DND-41 (cell line): ENCODE measurements around the gene CRYBG1.

Source experiments
- ATAC-seq: fragments of 200-7000 bp; cut with Tn5 transposase; 3 replicates; pipeline ENCODE4 v1.9.1; 2021; ENCODE audit warnings: low read depth; ENCODE audit not compliant: insufficient read depth
- DNase-seq: peaks from one replicate; pipeline ENCODE4 v3.0.0-alpha.2; 2020
- H2AFZ ChIP-seq: 2 replicates; pipeline ENCODE4 v1.6.0; 2012; ENCODE audit warnings: low read depth, low read length
- H3K27ac ChIP-seq: 2 replicates; pipeline ENCODE4 v1.5.1; 2012; ENCODE audit warnings: low read length, inconsistent platforms
- H3K27me3 ChIP-seq: fragments of 200-600 bp; sonication (generic); 2 replicates; pipeline ENCODE4 v1.6.0; 2012; ENCODE audit warnings: low read length, mild to moderate bottlenecking, inconsistent platforms; ENCODE audit not compliant: insufficient read depth, poor library complexity
- H3K36me3 ChIP-seq: 2 replicates; pipeline ENCODE4 v1.5.1; 2012; ENCODE audit warnings: low read length, inconsistent platforms; ENCODE audit not compliant: insufficient read depth
- H3K4me1 ChIP-seq: 2 replicates; pipeline ENCODE4 v1.5.1; 2012; ENCODE audit warnings: mild to moderate bottlenecking, low read length; ENCODE audit not compliant: insufficient read depth
- H3K4me2 ChIP-seq: 2 replicates; pipeline ENCODE4 v1.6.0; 2012; ENCODE audit warnings: mild to moderate bottlenecking, moderate library complexity, low read length, inconsistent platforms; ENCODE audit not compliant: insufficient read depth
- H3K4me3 ChIP-seq, 2 experiments: fragments of 200-600 bp in 1 of 2; shearing (Covaris generic) in 1 of 2; 2 replicates each; pipeline ENCODE4 v1.5.1; 2012 to 2016; ENCODE audit warnings: inconsistent platforms in 2 of 2, low read length in 2 of 2, mild to moderate bottlenecking in 2 of 2, low read depth in 1 of 2, moderate library complexity in 1 of 2
- H3K79me2 ChIP-seq: 2 replicates; pipeline ENCODE4 v1.6.0; 2012; ENCODE audit warnings: low read length, inconsistent platforms; ENCODE audit not compliant: insufficient read depth
- H3K9ac ChIP-seq: 2 replicates; pipeline ENCODE4 v1.6.0; 2012; ENCODE audit warnings: low read depth, mild to moderate bottlenecking, inconsistent platforms, low read length, moderate library complexity
- H3K9me3 ChIP-seq: 2 replicates; pipeline ENCODE4 v1.5.1; 2012; ENCODE audit warnings: low read length, moderate library complexity, mild to moderate bottlenecking, inconsistent platforms; ENCODE audit not compliant: insufficient read depth, severe bottlenecking
- H4K20me1 ChIP-seq: 2 replicates; pipeline ENCODE4 v1.6.0; 2012; ENCODE audit warnings: low read length; ENCODE audit not compliant: insufficient read depth
- EZH2 ChIP-seq: IDR thresholded peaks from 3 replicates; pipeline ENCODE4 v1.6.1; 2012; ENCODE audit warnings: borderline replicate concordance, low read depth, mild to moderate bottlenecking, moderate library complexity, low read length, inconsistent platforms; ENCODE audit not compliant: severe bottlenecking
- TF ChIP-seq, protein P1 (sequence below): IDR thresholded peaks from 2 replicates; pipeline ENCODE4 v1.5.1; 2012; ENCODE audit warnings: borderline replicate concordance, low read length, moderate library complexity, mild to moderate bottlenecking; ENCODE audit not compliant: poor library complexity, severe bottlenecking; ENCODE audit errors: extremely low read depth

Gene CRYBG1

DNA sequence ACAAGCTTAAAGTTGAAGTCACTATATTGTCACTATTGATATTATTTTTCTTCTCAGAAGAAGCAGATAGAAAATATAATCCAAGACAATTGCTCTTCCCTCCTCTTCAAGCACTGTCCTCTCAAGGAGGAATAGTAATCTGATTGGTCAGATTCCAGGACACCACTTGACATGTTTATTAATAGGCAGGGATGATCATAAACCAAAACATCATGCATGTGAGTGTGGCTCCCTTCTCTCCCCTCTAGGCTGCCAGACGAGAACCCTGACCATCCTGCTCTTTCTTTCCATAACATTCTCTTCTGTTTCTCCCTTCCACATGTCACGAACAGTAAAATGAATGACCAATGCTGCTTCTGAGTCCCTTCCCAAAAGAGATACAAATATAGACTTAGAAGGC is 42.5 kb upstream of the CRYBG1 start:
- no peak for ATAC-seq
- Histone ChIP-seq H3K9me3 (no peaks in the 10 kb centered on the region), H2AFZ (no peak overlapping the region), H3K4me1 (peaks cover 36% of the 10 kb centered on the region), H3K4me3 (no peak overlapping the region), H3K4me2 (0 out of 2 replicates have a peak overlapping the region, but pooled peaks have one; percentile 1), H3K9ac (no peak overlapping the region), H3K27ac (no peak overlapping the region), H3K27me3 (no peaks in the 10 kb centered on the region), H3K79me2 (peaks cover 91% of the 10 kb centered on the region), H3K36me3 (peaks cover 29% of the 10 kb centered on the region), H4K20me1 (peaks cover 14% of the 10 kb centered on the region; the same call in 1 of the 2 replicates)
- no peak for DNase-seq
- TF ChIP-seq, protein P1, sequence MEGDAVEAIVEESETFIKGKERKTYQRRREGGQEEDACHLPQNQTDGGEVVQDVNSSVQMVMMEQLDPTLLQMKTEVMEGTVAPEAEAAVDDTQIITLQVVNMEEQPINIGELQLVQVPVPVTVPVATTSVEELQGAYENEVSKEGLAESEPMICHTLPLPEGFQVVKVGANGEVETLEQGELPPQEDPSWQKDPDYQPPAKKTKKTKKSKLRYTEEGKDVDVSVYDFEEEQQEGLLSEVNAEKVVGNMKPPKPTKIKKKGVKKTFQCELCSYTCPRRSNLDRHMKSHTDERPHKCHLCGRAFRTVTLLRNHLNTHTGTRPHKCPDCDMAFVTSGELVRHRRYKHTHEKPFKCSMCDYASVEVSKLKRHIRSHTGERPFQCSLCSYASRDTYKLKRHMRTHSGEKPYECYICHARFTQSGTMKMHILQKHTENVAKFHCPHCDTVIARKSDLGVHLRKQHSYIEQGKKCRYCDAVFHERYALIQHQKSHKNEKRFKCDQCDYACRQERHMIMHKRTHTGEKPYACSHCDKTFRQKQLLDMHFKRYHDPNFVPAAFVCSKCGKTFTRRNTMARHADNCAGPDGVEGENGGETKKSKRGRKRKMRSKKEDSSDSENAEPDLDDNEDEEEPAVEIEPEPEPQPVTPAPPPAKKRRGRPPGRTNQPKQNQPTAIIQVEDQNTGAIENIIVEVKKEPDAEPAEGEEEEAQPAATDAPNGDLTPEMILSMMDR: no peak
- no peak for TF ChIP-seq EZH2

DNA sequence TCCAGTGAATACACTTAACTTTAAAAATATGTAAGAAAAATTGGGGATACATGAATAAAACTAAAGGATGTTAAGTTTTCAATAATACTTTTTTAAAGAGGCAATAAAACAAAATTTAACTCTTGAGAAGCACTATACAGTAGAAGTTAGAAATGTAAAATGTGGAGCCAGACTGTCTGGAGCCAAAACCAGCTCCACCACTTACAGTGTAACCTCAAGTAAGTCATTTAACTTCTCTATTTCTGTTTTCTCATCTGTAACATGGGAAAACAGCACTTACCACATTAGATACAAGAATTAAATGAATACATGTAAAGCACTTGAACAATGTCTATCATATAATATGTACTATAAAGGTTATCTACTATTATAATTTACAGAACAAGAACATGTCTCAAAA is 41.7 kb upstream of the CRYBG1 start:
- DNase-seq (no peak), ATAC-seq (no peak)
- Histone ChIP-seq H3K4me3 (no peak overlapping the region), H3K36me3 (peaks cover 21% of the 10 kb centered on the region), H2AFZ (no peak overlapping the region), H3K27me3 (no peaks in the 10 kb centered on the region), H3K27ac (no peak overlapping the region), H3K9me3 (no peaks in the 10 kb centered on the region), H3K9ac (no peak overlapping the region), H4K20me1 (peaks cover 20% of the 10 kb centered on the region; the same call in 1 of the 2 replicates), H3K4me2 (no peak overlapping the region), H3K79me2 (peaks cover 92% of the 10 kb centered on the region), H3K4me1 (peaks cover 43% of the 10 kb centered on the region)
- no peak for TF ChIP-seq EZH2
- TF ChIP-seq, protein P1: no peak

DNA sequence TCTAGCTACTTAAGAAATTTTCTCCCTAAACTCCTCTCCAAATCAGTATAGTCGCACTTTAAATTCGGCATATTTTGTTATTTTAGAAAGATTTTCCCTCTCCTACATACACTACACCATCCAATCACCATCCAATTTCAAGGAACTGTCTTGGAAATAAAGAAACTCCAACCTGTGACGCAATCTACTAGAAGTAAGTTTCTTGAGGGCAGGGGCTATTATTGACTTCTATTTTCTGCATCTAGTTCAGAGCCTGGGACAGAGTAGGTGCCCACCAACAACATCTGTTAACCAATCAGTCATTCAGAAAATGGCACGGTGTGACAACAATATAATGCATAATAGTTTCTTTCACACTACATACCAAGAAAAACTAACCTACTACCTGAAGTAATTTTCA is 38.6 kb upstream of the CRYBG1 start:
- Histone ChIP-seq H3K4me2 (peak overlapping the region; percentile 27; the same call in 1 of the 2 replicates), H4K20me1 (peaks cover 17% of the 10 kb centered on the region; the same call in 1 of the 2 replicates), H3K9me3 (no peaks in the 10 kb centered on the region), H3K9ac (no peak overlapping the region), H3K27ac (no peak overlapping the region), H2AFZ (no peak overlapping the region), H3K4me3 (no peak overlapping the region), H3K79me2 (peaks cover 85% of the 10 kb centered on the region), H3K36me3 (no peaks in the 10 kb centered on the region; the same call in 1 of the 2 replicates), H3K4me1 (peaks cover 50% of the 10 kb centered on the region), H3K27me3 (no peaks in the 10 kb centered on the region)
- no peak for ATAC-seq
- TF ChIP-seq, protein P1: no peak
- no peak for TF ChIP-seq EZH2
- DNase-seq: no peak
